GM12878 (cell line): ENCODE measurements around the gene PTPMT1. TPM values are rescaled to one million over a fixed set of nuclear protein-coding genes. Genes with fewer than 3 reads are reported as not detected.
"Not testable (repeated sequence)": the region's sequence is repeated elsewhere in the genome, so short reads cannot be mapped to it uniquely, and the experiment has no call there.

ENCODE experiments used
- ATAC-seq: fragments of 200-7000 bp; cut with Tn5 transposase; 3 replicates; pipeline ENCODE4 v1.9.1; 2020; ENCODE audit warnings: mild to moderate bottlenecking, moderate library complexity
- BruUV-seq: library from RNA; stranded (reverse); fragments of 400-500 nt; replicated peaks from 2 replicates; lab custom pipeline; 2021; lab: Mats Ljungman, UMichigan
- CTCF ChIA-PET: fragments of 300-600 bp; sonication (Branson Sonifier 250); formaldehyde crosslinking; extraction: SDS; loops from one replicate; lab custom pipeline; 2021; ENCODE audit warnings: inconsistent platforms; lab: Yijun Ruan, JAX
- POLR2A ChIA-PET: fragments of 350-600 bp; formaldehyde crosslinking; extraction: SDS; loops from one replicate; lab custom pipeline; 2021; ENCODE audit warnings: inconsistent platforms; lab: Charles Lee
- RAD21 ChIA-PET: fragments of 300-600 bp; sonication (Branson Sonifier 250); formaldehyde crosslinking; loops from one replicate; lab custom pipeline; 2023; ENCODE audit warnings: antibody characterized with exemption; ENCODE audit not compliant: unreplicated experiment; lab: Charles Lee
- SMC1A ChIA-PET: fragments of 300-600 bp; sonication (Branson Sonifier 250); formaldehyde crosslinking; loops from one replicate; lab custom pipeline; 2023; ENCODE audit not compliant: unreplicated experiment, uncharacterized antibody; lab: Charles Lee
- DNase-seq: peaks from one replicate; pipeline ENCODE4 v3.0.0-alpha.2; 2011; ENCODE audit warnings: low read depth, low spot score
- FAIRE-seq: peaks from 3 replicates; lab custom pipeline; 2011; peaks lifted over from hg19 to GRCh38; lab: Jason Lieb, UNC
- H2AFZ ChIP-seq: 2 replicates; pipeline ENCODE4 v1.6.0; 2011; ENCODE audit warnings: low read depth, low read length, control low read depth; ENCODE audit not compliant: control insufficient read depth
- H3K27ac ChIP-seq: 2 replicates; pipeline ENCODE4 v1.5.1; 2011; ENCODE audit warnings: control low read depth; ENCODE audit not compliant: control insufficient read depth, insufficient read depth
- H3K27me3 ChIP-seq, 2 experiments: replicated peaks in 1 of 2; 2 replicates each; pipeline versions ENCODE4 v1.6.0 to v1.6.1; 2011; ENCODE audit warnings: low read length in 1 of 2; ENCODE audit not compliant: control insufficient read depth in 2 of 2, insufficient read depth in 2 of 2
- H3K36me3 ChIP-seq, 2 experiments: 2 replicates each; pipeline ENCODE4 v1.5.1; 2011; ENCODE audit warnings: low read length in 1 of 2; ENCODE audit not compliant: control insufficient read depth in 2 of 2, insufficient read depth in 2 of 2
- H3K4me1 ChIP-seq: 2 replicates; pipeline ENCODE4 v1.6.1; 2011; ENCODE audit warnings: mild to moderate bottlenecking, low read length, moderate library complexity, mixed read lengths; ENCODE audit not compliant: control insufficient read depth, insufficient read depth
- H3K4me2 ChIP-seq: 2 replicates; pipeline ENCODE4 v1.6.0; 2011; ENCODE audit warnings: control low read depth; ENCODE audit not compliant: control insufficient read depth, insufficient read depth
- H3K4me3 ChIP-seq: fragments of 200-600 bp; sonication (generic); 2 replicates; pipeline ENCODE4 v1.5.1; 2016
- H3K79me2 ChIP-seq: 2 replicates; pipeline ENCODE4 v1.6.0; 2011; ENCODE audit warnings: low read length; ENCODE audit not compliant: control insufficient read depth, insufficient read depth
- H3K9ac ChIP-seq: 2 replicates; pipeline ENCODE4 v1.8.0; 2011; ENCODE audit warnings: low read length, control low read depth, mixed read lengths; ENCODE audit not compliant: control insufficient read depth, insufficient read depth
- H3K9me3 ChIP-seq: replicated peaks from 3 replicates; pipeline ENCODE4 v1.5.1; 2011; ENCODE audit warnings: mild to moderate bottlenecking, low read length; ENCODE audit not compliant: control insufficient read depth, insufficient read depth
- H4K20me1 ChIP-seq: 2 replicates; pipeline ENCODE4 v1.6.0; 2011; ENCODE audit not compliant: control insufficient read depth, insufficient read depth
- ASH2L ChIP-seq: fragments of 300-600, 200-600 bp; sonication (generic); IDR thresholded peaks from 2 replicates; pipeline ENCODE4 v1.6.1; 2017; ENCODE audit warnings: low read depth, mild to moderate bottlenecking, borderline replicate concordance
- CBFB ChIP-seq: IDR thresholded peaks from 2 replicates; pipeline ENCODE4 v1.6.1; 2016; ENCODE audit warnings: antibody characterized with exemption, low read depth
- FOS ChIP-seq: IDR thresholded peaks from 3 replicates; pipeline ENCODE4 v1.6.1; 2011; ENCODE audit warnings: borderline replicate concordance; ENCODE audit not compliant: insufficient read length; ENCODE audit errors: extremely low read depth
- MTA2 ChIP-seq: fragments of 450-650 bp; IDR thresholded peaks from 2 replicates; pipeline ENCODE4 v1.6.1; 2016; ENCODE audit warnings: low read depth, mild to moderate bottlenecking, moderate library complexity
- SMAD5 ChIP-seq: IDR thresholded peaks from 2 replicates; pipeline ENCODE4 v1.6.1; 2016; ENCODE audit warnings: antibody characterized with exemption, low read depth
- STAT1 ChIP-seq: fragments of 450-650 bp; conservative IDR thresholded peaks from 2 replicates; pipeline ENCODE4 v1.6.1; 2014; ENCODE audit warnings: antibody characterized with exemption, mild to moderate bottlenecking
- WGBS: methylation state at CpG from one replicate; pipeline ENCODE4 v1.1.6; 2016; ENCODE audit warnings: low lambda C conversion rate; ENCODE audit not compliant: insufficient replicate concordance, insufficient coverage; ENCODE audit errors: missing lambda C conversion rate; 5-methylcytosine and 5-hydroxymethylcytosine counted together
- in situ Hi-C: fragments of 300-500 bp; cut with MboI; formaldehyde crosslinking; loops from 9 replicates; pipeline ENCODE4 v1.14.3; 2018; ENCODE audit warnings: mixed read lengths
- intact Hi-C: fragments of 100-400 bp; cut with micrococcal nuclease; formaldehyde crosslinking; loops from one replicate; pipeline ENCODE4 v1.14.2; 2022; ENCODE audit not compliant: unreplicated experiment
- polyA plus RNA-seq, 11 experiments: library from polyadenylated mRNA; depleted of rRNA in 4 of 11; unstranded in 6 of 11; stranded (reverse) in 5 of 11; fragments of >200 nt; fragmentation: Nextera tagmentation in 4 of 11; fragmentation: Illumina TruSeq in 1 of 11; extraction: Ambion mirVana in 4 of 11; extraction: Trizol in 1 of 11; gene quantifications; 1 replicate in 1 of 11; 2 replicates in 10 of 11; pipeline versions ENCODE4 v1.2.1 to v1.2.3, GENCODE V29; 2011 to 2016; ENCODE audit warnings: inconsistent platforms in 2 of 11, missing spikeins in 2 of 11, low read depth in 1 of 11
- total RNA-seq, 4 experiments: library from RNA; depleted of rRNA in 3 of 4; stranded (reverse); fragments of >200 nt in 3 of 4; fragmentation: Illumina TruSeq in 1 of 4; extraction: Trizol in 1 of 4; gene quantifications; 2 replicates each; pipeline versions ENCODE4 v1.2.1 to v1.2.3, GENCODE V29; 2013 to 2021
- TF ChIP-seq, protein P1 (sequence below): IDR thresholded peaks from 2 replicates; pipeline ENCODE4 v1.6.1; 2012; ENCODE audit warnings: low read depth, low read length, improper control_type of control experiment
- TF ChIP-seq, protein P2 (sequence below): fragments of 450-650 bp; IDR thresholded peaks from 2 replicates; pipeline ENCODE4 v1.6.1; 2017; ENCODE audit warnings: mild to moderate bottlenecking, moderate library complexity

Gene PTPMT1
- total and polyA plus RNA-seq, 10 of the 15 experiments (the other 5 are each of a cell fraction or from before 2014, with no cell fraction given) = 12.0 to 116 (median 58.2) TPM

DNA sequence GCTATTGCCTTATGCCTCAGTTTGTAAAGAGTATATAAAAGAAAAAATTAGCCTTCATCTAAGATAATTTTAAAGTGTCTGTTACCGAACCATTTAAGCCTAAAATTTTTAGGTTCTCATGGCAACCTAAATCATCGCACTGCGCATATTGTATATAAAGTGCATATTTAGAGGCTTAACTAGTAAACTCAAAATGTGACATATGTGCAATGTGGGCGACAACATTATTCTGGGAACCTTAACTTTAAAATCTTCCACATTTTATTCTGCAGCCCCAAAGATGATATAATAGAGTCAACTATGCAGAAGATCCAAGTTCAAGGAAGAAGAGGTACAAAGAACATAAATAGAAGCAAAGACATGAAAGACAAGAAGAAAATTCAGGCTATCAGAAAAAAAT, 35.4 kb upstream of the PTPMT1 start (continued):
- TF ChIP-seq, protein P1, sequence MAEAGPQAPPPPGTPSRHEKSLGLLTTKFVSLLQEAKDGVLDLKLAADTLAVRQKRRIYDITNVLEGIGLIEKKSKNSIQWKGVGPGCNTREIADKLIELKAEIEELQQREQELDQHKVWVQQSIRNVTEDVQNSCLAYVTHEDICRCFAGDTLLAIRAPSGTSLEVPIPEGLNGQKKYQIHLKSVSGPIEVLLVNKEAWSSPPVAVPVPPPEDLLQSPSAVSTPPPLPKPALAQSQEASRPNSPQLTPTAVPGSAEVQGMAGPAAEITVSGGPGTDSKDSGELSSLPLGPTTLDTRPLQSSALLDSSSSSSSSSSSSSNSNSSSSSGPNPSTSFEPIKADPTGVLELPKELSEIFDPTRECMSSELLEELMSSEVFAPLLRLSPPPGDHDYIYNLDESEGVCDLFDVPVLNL = no peak

DNA sequence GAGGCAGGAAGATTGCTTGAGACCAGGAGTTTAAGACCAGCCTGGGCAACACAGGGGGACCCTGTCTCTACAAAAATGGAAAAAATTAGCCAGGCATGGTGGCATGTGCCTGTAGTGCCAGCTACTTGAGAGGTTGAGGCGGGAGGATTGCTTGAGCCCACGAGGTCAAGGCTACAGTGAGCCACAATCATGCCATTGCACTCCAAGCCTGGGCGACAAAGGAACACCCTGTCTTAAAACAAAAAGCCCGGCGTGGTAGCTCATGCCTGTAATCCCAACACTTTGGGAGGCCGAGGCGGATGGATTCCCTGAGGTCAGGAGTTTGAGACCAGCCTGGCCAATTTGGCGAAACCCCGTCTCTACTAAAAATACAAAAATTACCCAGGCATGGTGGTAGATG, 34.7 kb upstream of the PTPMT1 start:
- intact Hi-C loops = not testable (repeated sequence)

DNA sequence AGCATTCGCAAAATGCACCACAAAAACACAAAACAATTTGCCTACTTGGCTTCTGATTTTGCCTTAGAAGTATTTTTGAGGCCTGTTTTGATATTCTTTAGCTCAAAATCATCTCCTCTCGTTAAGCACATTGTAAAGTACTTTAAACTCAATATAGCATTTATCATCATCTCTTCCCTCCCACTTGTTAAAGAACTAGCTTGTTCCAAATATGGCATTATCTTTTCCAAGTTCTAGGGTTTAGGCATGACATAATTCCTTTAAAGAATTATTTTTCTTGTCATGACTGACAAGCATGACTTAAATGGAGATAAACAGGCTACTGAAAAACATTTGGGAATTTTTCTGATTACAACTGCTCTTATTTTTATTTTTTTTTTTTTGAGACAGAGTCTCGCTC, 33.7 kb upstream of the PTPMT1 start:
- Histone ChIP-seq H3K79me2 (peaks cover 81% of the 10 kb centered on the region), H2AFZ (no peak overlapping the region), H4K20me1 (no peaks in the 10 kb centered on the region), H3K27ac (no peak overlapping the region), H3K4me1 (peaks cover 5% of the 10 kb centered on the region), H3K4me3 (no peak overlapping the region), H3K9me3 (no peaks in the 10 kb centered on the region), H3K4me2 (no peak overlapping the region), H3K36me3 (peaks cover 0 to 7% of the 10 kb centered on the region in 2 experiments; a peak in 3 of 4 replicates), H3K9ac (no peak overlapping the region), H3K27me3 (no peaks in the 10 kb centered on the region)
- ATAC-seq = no peak
- intact Hi-C loops (no loop called here), in situ Hi-C loops (no loop called here)
- POLR2A ChIA-PET = interaction anchor here (0.6 to 1.7 kb wide), 3 partner anchors 10 to 224 kb away, joined by 3 to 5 read pairs (median 4); no protein-coding TSS in a partner anchor
- FAIRE-seq = no peak
- BruUV-seq = TSS peak; percentile 40
- CTCF ChIA-PET = interaction anchor here (0.6 to 2.0 kb wide), 3 partner anchors 17 to 526 kb away, joined by 3 to 5 read pairs (median 4); no protein-coding TSS in a partner anchor
- WGBS = 57% methylated on average over 2 of the region's 3 CpGs
- RAD21 ChIA-PET = no interaction called here
- no peak for DNase-seq
- SMC1A ChIA-PET = interaction anchor here (0.9 to 6.1 kb wide), 6 partner anchors 9 to 25 kb away, joined by 3 to 42 read pairs (median 4); no protein-coding TSS in a partner anchor
- TF ChIP-seq CBFB (no peak), MTA2 (no peak), ASH2L (no peak), STAT1 (no peak), SMAD5 (no peak), FOS (no peak)
- TF ChIP-seq, protein P2, sequence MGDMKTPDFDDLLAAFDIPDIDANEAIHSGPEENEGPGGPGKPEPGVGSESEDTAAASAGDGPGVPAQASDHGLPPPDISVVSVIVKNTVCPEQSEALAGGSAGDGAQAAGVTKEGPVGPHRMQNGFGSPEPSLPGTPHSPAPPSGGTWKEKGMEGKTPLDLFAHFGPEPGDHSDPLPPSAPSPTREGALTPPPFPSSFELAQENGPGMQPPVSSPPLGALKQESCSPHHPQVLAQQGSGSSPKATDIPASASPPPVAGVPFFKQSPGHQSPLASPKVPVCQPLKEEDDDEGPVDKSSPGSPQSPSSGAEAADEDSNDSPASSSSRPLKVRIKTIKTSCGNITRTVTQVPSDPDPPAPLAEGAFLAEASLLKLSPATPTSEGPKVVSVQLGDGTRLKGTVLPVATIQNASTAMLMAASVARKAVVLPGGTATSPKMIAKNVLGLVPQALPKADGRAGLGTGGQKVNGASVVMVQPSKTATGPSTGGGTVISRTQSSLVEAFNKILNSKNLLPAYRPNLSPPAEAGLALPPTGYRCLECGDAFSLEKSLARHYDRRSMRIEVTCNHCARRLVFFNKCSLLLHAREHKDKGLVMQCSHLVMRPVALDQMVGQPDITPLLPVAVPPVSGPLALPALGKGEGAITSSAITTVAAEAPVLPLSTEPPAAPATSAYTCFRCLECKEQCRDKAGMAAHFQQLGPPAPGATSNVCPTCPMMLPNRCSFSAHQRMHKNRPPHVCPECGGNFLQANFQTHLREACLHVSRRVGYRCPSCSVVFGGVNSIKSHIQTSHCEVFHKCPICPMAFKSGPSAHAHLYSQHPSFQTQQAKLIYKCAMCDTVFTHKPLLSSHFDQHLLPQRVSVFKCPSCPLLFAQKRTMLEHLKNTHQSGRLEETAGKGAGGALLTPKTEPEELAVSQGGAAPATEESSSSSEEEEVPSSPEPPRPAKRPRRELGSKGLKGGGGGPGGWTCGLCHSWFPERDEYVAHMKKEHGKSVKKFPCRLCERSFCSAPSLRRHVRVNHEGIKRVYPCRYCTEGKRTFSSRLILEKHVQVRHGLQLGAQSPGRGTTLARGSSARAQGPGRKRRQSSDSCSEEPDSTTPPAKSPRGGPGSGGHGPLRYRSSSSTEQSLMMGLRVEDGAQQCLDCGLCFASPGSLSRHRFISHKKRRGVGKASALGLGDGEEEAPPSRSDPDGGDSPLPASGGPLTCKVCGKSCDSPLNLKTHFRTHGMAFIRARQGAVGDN = no peak

More for the DNA sequence above, 34.7 kb upstream of the PTPMT1 start:
- H3K4me1 ChIP-seq = peaks cover 15% of the 10 kb centered on the region
- H3K9ac ChIP-seq, H3K9me3 ChIP-seq, H3K36me3 ChIP-seq, H3K27ac ChIP-seq, H2AFZ ChIP-seq, FAIRE-seq, RAD21 ChIA-PET, H3K4me2 ChIP-seq, H4K20me1 ChIP-seq, H3K4me3 ChIP-seq, DNase-seq, BruUV-seq, ATAC-seq, in situ Hi-C loops, H3K27me3 ChIP-seq: not testable (repeated sequence)
- peaks cover 84% of the 10 kb centered on the region for H3K79me2 ChIP-seq
- CTCF ChIA-PET = interaction anchor here (0.6 to 2.0 kb wide), 2 partner anchors 16 to 120 kb away, joined by 3 to 4 read pairs; no protein-coding TSS in a partner anchor
- 96% methylated on average over 9 of the region's 9 CpGs for WGBS
- POLR2A ChIA-PET = interaction anchor here (1.3 to 1.7 kb wide), 2 partner anchors 11 kb away, joined by 4 to 5 read pairs; no protein-coding TSS in a partner anchor
- SMC1A ChIA-PET = interaction anchor here (1.6 to 6.1 kb wide), 3 partner anchors 12 to 24 kb away, joined by 3 to 42 read pairs (median 4); no protein-coding TSS in a partner anchor
